Measurements from ENCODE around the gene USP11. TPM values are rescaled to one million over a fixed set of nuclear protein-coding genes. Genes with fewer than 3 reads are reported as not detected.

Gene USP11
- total RNA-seq, 1 donor from 2014 or later: 194 TPM

GRCh38 chrX:47235691-47236103, 2.9 kb downstream of the USP11 start:
- peaks cover 37% of the 10 kb centered on the region for H3K4me1 Mint-ChIP-seq (ENCODE audit: unreplicated experiment)
- TF ChIP-seq CTCF (IDR thresholded peaks at IDR 0.05): no peak
- DNase-seq (ENCODE audit: extremely low spot score, unreplicated experiment): no peak
- H3K9me3 Mint-ChIP-seq (ENCODE audit: unreplicated experiment): no peaks in the 10 kb centered on the region
- H3K27ac Mint-ChIP-seq (ENCODE audit: unreplicated experiment): peak overlapping the region; percentile 27
- H3K27me3 Mint-ChIP-seq (ENCODE audit: unreplicated experiment): no peaks in the 10 kb centered on the region
- peak overlapping the region; percentile 20 for H3K4me3 Mint-ChIP-seq (ENCODE audit: unreplicated experiment)
- H3K36me3 Mint-ChIP-seq (ENCODE audit: unreplicated experiment): peaks cover 18% of the 10 kb centered on the region

DNA sequence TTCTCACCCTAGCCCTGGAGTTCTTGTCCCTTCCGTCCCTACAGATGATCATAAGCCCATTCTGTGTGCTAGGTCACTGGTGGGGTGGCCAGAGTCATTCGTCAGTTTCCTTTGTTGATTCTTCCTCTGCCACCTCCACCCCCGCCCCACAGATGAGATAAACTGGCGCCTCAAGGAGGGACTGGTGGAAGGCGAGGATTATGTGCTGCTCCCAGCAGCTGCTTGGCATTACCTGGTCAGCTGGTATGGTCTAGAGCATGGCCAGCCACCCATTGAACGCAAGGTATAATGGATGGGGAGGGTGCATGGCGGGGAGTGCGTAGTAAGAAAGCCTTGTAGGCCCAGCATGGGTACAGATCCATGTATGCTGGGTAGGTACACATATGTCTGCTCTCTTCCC, 6.4 kb downstream of the USP11 start:
- H3K36me3 Mint-ChIP-seq (ENCODE audit: unreplicated experiment): peaks cover 39% of the 10 kb centered on the region
- TF ChIP-seq CTCF (IDR thresholded peaks at IDR 0.05): no peak
- no peaks in the 10 kb centered on the region for H3K27me3 Mint-ChIP-seq (ENCODE audit: unreplicated experiment)
- no peaks in the 10 kb centered on the region for H3K9me3 Mint-ChIP-seq (ENCODE audit: unreplicated experiment)
- no peak overlapping the region for H3K4me3 Mint-ChIP-seq (ENCODE audit: unreplicated experiment)
- no peak overlapping the region for H3K27ac Mint-ChIP-seq (ENCODE audit: unreplicated experiment)
- H3K4me1 Mint-ChIP-seq (ENCODE audit: unreplicated experiment): peaks cover 26% of the 10 kb centered on the region
- DNase-seq (ENCODE audit: extremely low spot score, unreplicated experiment): no peak

DNA sequence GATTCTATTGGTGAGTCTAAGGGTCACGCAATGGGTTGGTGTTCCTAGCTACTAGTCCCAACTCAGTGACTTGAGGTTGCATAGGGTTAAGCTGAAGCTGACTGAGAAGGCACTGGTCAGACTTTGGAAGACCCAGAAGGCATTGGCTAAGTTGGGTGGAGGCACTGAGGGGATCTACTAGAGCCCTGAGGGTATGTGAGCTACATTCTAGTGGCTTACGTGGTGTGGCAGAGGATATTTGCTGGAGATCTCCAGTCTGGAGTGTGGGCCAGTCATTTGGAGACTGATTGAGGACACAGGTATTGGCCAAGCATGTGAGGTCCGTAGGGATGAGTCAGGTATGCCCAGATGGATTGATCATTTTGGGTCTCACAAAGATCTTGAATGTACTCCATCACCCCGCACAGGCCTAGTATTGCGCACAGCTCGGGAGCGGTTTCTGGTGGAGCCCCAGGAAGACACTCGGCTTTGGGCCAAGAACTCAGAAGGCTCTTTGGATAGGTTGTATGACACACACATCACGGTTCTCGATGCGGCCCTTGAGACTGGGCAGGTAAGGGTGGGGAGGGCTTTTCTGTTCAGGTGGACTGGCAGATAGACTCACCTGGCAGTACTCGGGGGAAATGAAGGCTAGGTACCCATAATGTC, 7.2 kb downstream of the USP11 start:
- Mint-ChIP-seq H3K36me3 (ENCODE audit: unreplicated experiment) (peaks cover 46% of the 10 kb centered on the region), H3K27ac (ENCODE audit: unreplicated experiment) (no peak overlapping the region), H3K27me3 (ENCODE audit: unreplicated experiment) (no peaks in the 10 kb centered on the region), H3K9me3 (ENCODE audit: unreplicated experiment) (no peaks in the 10 kb centered on the region), H3K4me1 (ENCODE audit: unreplicated experiment) (peaks cover 22% of the 10 kb centered on the region), H3K4me3 (ENCODE audit: unreplicated experiment) (no peak overlapping the region)
- TF ChIP-seq CTCF (IDR thresholded peaks at IDR 0.05): no peak
- no peak for DNase-seq (ENCODE audit: extremely low spot score, unreplicated experiment)

DNA sequence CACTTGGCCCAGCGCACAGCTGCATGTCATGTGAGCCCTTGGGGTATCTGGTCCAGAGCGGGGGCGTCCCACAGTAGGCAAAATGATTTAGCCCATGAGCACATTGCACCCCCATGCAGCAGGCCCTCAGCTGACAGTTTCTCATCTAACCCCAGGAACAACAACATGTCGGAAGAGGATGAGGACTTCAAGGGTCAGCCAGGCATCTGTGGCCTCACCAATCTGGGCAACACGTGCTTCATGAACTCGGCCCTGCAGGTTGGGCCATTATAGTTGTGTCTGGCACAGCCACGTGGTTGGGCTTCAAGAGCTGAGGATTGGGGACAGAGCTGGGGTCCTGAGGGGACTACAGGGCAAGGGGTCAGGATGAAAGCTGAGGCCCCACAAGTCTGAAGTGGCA, 7.8 kb downstream of the USP11 start:
- no peaks in the 10 kb centered on the region for H3K27me3 Mint-ChIP-seq (ENCODE audit: unreplicated experiment)
- peaks cover 16% of the 10 kb centered on the region for H3K4me1 Mint-ChIP-seq (ENCODE audit: unreplicated experiment)
- no peak overlapping the region for H3K4me3 Mint-ChIP-seq (ENCODE audit: unreplicated experiment)
- H3K9me3 Mint-ChIP-seq (ENCODE audit: unreplicated experiment): no peaks in the 10 kb centered on the region
- no peak for DNase-seq (ENCODE audit: extremely low spot score, unreplicated experiment)
- TF ChIP-seq CTCF (IDR thresholded peaks at IDR 0.05): no peak
- H3K27ac Mint-ChIP-seq (ENCODE audit: unreplicated experiment): no peak overlapping the region
- H3K36me3 Mint-ChIP-seq (ENCODE audit: unreplicated experiment): peaks cover 49% of the 10 kb centered on the region

GRCh38 chrX:47241201-47242011, 8.6 kb downstream of the USP11 start:
- DNase-seq (ENCODE audit: extremely low spot score, unreplicated experiment): no peak
- Mint-ChIP-seq H3K27ac (ENCODE audit: unreplicated experiment) (no peak overlapping the region), H3K4me1 (ENCODE audit: unreplicated experiment) (peaks cover 9% of the 10 kb centered on the region), H3K27me3 (ENCODE audit: unreplicated experiment) (no peaks in the 10 kb centered on the region), H3K9me3 (ENCODE audit: unreplicated experiment) (no peaks in the 10 kb centered on the region), H3K36me3 (ENCODE audit: unreplicated experiment) (peaks cover 51% of the 10 kb centered on the region), H3K4me3 (ENCODE audit: unreplicated experiment) (no peak overlapping the region)
- TF ChIP-seq CTCF (IDR thresholded peaks at IDR 0.05): no peak
